Vagina (tissue), 2 donors: ENCODE results near the gene ADAMTS18. TPM values are rescaled to one million over a fixed set of nuclear protein-coding genes. Genes with fewer than 3 reads are reported as not detected.

Experiments used
- DNase-seq, 2 donors: peaks; one replicate each; pipeline ENCODE4 v3.0.0-alpha.2; 2017; ENCODE audit errors: extremely low spot score in 2 of 2
- H3K27ac ChIP-seq: fragments of 200-600 bp; sonication (generic); one replicate; pipeline ENCODE4 v1.5.1; 2019
- H3K27me3 ChIP-seq: fragments of 200-600 bp; sonication (generic); one replicate; pipeline ENCODE4 v1.5.1; 2019
- H3K36me3 ChIP-seq, 2 donors: fragments of 200-600 bp; sonication (generic); one replicate each; pipeline ENCODE4 v1.5.1; 2017 to 2019
- H3K4me1 ChIP-seq: fragments of 200-600 bp; sonication (generic); one replicate; pipeline ENCODE4 v1.5.1; 2019
- H3K4me3 ChIP-seq, 2 donors: fragments of 200-600 bp; sonication (generic); 1 replicate in 1 of 2; 2 replicates in 1 of 2; pipeline ENCODE4 v1.5.1; 2016 to 2019
- H3K9me3 ChIP-seq: fragments of 200-600 bp; sonication (generic); one replicate; pipeline ENCODE4 v1.5.1; 2019
- POLR2A ChIP-seq, 2 donors: fragments of 450-650 bp; IDR thresholded peaks; one replicate each; pipeline ENCODE4 v1.6.1; 2017; ENCODE audit warnings: antibody characterized with exemption in 2 of 2, mild to moderate bottlenecking in 2 of 2, moderate library complexity in 2 of 2
- POLR2AphosphoS5 ChIP-seq, 2 donors: sonication (generic); formaldehyde crosslinking; IDR thresholded peaks; one replicate each; pipeline ENCODE4 v1.9.0; 2017; ENCODE audit warnings: antibody characterized with exemption in 2 of 2, mild to moderate bottlenecking in 2 of 2, low read depth in 1 of 2; ENCODE audit not compliant: insufficient read depth in 1 of 2
- intact Hi-C: fragments of 100-400 bp; cut with DNase I; formaldehyde crosslinking; loops from one replicate; pipeline ENCODE4 v1.15.1; 2023
- total RNA-seq: library from RNA; depleted of rRNA; stranded (reverse); fragments of >200 nt; gene quantifications from one replicate; pipeline ENCODE4 v1.2.3, GENCODE V29; 2016
- TF ChIP-seq, protein P1 (sequence below), 3 experiments: fragments of 450-650 bp in 2 of 3; fragments of 200-600 bp in 1 of 3; sonication (generic) in 1 of 3; IDR thresholded peaks; one replicate each; pipeline ENCODE4 v1.5.1; 2017 to 2019; ENCODE audit warnings: antibody characterized with exemption in 3 of 3, mild to moderate bottlenecking in 2 of 3, moderate library complexity in 2 of 3

Gene ADAMTS18
- total RNA-seq, 1 donor from 2014 or later, result 0.25 TPM

GRCh38 chr16:77386831-77387814, 47.7 kb downstream of the ADAMTS18 start:
- no peak for DNase-seq
- no peaks in the 10 kb centered on the region for H3K9me3 ChIP-seq
- intact Hi-C loops, result no loop called here
- H3K27ac ChIP-seq, result no peak overlapping the region
- no peaks in the 10 kb centered on the region for H3K27me3 ChIP-seq
- no peaks in the 10 kb centered on the region for H3K36me3 ChIP-seq
- TF ChIP-seq POLR2A (IDR thresholded peaks at IDR 0.05), result no peak
- TF ChIP-seq POLR2AphosphoS5 (IDR thresholded peaks at IDR 0.05; ENCODE audit: insufficient read depth in 1 of 2, low read depth in 1 of 2), result no peak
- no peak overlapping the region for H3K4me3 ChIP-seq
- H3K4me1 ChIP-seq, result no peaks in the 10 kb centered on the region

DNA sequence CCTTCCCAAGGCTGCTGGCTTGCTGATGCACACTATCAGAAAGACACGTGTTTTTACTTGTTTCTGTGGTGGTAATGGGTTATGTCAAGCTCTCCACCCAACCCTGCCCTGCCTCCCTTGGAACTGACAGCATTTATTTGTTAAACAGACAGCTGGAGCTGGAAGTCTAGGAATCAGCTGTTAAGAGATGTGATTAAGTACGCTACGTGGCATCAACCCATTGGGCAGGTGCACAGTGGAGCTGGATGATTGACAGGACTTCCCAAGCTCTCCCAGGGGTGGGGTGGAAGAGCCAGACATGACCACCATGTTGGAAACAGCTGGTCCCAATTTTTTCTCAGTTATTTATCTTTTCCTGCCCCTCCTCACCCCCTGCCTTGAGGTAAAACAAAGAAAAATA, 49.4 kb downstream of the ADAMTS18 start:
- Histone ChIP-seq H3K4me3 (no peak overlapping the region), H3K9me3 (no peaks in the 10 kb centered on the region), H3K27me3 (no peaks in the 10 kb centered on the region), H3K36me3 (no peaks in the 10 kb centered on the region), H3K27ac (no peak overlapping the region), H3K4me1 (no peaks in the 10 kb centered on the region)
- intact Hi-C loops, result no loop called here
- TF ChIP-seq POLR2A (IDR thresholded peaks at IDR 0.05) (no peak), POLR2AphosphoS5 (IDR thresholded peaks at IDR 0.05; ENCODE audit: insufficient read depth in 1 of 2, low read depth in 1 of 2) (no peak)
- TF ChIP-seq, protein P1, sequence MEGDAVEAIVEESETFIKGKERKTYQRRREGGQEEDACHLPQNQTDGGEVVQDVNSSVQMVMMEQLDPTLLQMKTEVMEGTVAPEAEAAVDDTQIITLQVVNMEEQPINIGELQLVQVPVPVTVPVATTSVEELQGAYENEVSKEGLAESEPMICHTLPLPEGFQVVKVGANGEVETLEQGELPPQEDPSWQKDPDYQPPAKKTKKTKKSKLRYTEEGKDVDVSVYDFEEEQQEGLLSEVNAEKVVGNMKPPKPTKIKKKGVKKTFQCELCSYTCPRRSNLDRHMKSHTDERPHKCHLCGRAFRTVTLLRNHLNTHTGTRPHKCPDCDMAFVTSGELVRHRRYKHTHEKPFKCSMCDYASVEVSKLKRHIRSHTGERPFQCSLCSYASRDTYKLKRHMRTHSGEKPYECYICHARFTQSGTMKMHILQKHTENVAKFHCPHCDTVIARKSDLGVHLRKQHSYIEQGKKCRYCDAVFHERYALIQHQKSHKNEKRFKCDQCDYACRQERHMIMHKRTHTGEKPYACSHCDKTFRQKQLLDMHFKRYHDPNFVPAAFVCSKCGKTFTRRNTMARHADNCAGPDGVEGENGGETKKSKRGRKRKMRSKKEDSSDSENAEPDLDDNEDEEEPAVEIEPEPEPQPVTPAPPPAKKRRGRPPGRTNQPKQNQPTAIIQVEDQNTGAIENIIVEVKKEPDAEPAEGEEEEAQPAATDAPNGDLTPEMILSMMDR (IDR thresholded peaks at IDR 0.05), result no peak
- DNase-seq, result no peak

DNA sequence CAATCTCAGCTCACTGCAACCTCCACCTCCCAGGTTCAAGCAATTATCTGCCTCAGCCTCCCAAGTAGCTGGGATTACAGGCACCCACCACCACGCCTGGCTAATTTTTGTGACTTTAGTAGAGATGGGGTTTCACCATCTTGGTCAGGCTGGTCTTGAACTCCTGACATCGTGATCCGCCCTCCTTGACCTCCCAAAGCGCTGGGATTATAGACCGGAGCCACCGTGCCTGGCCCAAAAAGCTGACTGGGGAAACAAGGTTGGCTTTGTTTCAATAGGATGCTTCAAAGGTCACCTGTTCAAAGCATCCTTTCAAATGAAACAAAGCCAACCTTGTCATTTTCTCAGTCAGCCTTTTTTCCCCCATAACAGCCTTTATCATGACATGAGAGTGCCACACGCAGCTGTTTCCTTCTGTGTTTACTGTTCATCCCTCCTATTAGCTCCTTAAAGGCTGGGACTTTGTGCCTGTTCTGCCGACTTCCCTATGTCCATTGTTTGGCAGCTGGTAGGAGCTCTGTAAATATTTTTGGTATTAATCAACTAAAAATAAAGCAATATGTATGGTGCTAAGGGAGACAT, 51.1 kb downstream of the ADAMTS18 start:
- Histone ChIP-seq H3K36me3 (no peaks in the 10 kb centered on the region), H3K4me1 (no peaks in the 10 kb centered on the region), H3K27ac (no peak overlapping the region), H3K9me3 (no peaks in the 10 kb centered on the region), H3K4me3 (no peak overlapping the region), H3K27me3 (no peaks in the 10 kb centered on the region)
- TF ChIP-seq, protein P1 (IDR thresholded peaks at IDR 0.05), result no peak
- no peak for TF ChIP-seq POLR2AphosphoS5 (IDR thresholded peaks at IDR 0.05; ENCODE audit: insufficient read depth in 1 of 2, low read depth in 1 of 2)
- TF ChIP-seq POLR2A (IDR thresholded peaks at IDR 0.05), result no peak
- no peak for DNase-seq
- intact Hi-C loops, result no loop called here

- no peak overlapping the region for H3K4me3 ChIP-seq
- intact Hi-C loops, result no loop called here
- H3K27ac ChIP-seq, result no peak overlapping the region
- TF ChIP-seq POLR2A (IDR thresholded peaks at IDR 0.05) (no peak), POLR2AphosphoS5 (IDR thresholded peaks at IDR 0.05; ENCODE audit: insufficient read depth in 1 of 2, low read depth in 1 of 2) (no peak)
- TF ChIP-seq, protein P1 (IDR thresholded peaks at IDR 0.05), result no peak
- no peaks in the 10 kb centered on the region for H3K4me1 ChIP-seq
- no peaks in the 10 kb centered on the region for H3K36me3 ChIP-seq
- no peaks in the 10 kb centered on the region for H3K27me3 ChIP-seq
- no peaks in the 10 kb centered on the region for H3K9me3 ChIP-seq
- no peak for DNase-seq
These were observed 58.5 kb downstream of the ADAMTS18 start for GRCh38 chr16:77376358-77376757.

DNA sequence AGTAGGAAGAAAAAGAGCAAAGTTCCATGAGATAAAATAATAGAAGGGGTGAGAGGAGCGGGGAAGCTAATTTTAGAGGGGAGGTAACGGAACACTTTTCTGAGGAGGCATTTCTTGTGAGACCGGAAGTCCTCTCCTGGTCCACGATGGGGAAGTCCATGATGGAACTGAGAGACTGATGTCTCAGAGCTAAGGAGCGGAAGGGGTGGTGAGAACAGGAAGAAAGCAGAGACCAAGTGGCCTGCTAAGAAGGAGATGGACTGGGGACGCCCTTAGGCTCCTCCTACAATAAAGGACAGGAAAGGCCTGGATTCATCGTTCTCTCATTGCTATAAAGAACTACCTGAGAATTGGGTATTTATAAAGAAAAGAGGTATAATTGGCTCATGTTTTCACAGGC, 59.4 kb downstream of the ADAMTS18 start:
- no peak for DNase-seq
- TF ChIP-seq POLR2AphosphoS5 (IDR thresholded peaks at IDR 0.05; ENCODE audit: insufficient read depth in 1 of 2, low read depth in 1 of 2) (no peak), POLR2A (IDR thresholded peaks at IDR 0.05) (no peak)
- TF ChIP-seq, protein P1 (IDR thresholded peaks at IDR 0.05), result no peak
- H3K27ac ChIP-seq, result no peak overlapping the region
- no peaks in the 10 kb centered on the region for H3K36me3 ChIP-seq
- H3K27me3 ChIP-seq, result no peaks in the 10 kb centered on the region
- intact Hi-C loops, result no loop called here
- no peaks in the 10 kb centered on the region for H3K4me1 ChIP-seq
- no peak overlapping the region for H3K4me3 ChIP-seq
- H3K9me3 ChIP-seq, result no peaks in the 10 kb centered on the region
